Lower lobe of right lung (tissue), 2 donors: ENCODE results near the gene CDC16. TPM values are rescaled to one million over a fixed set of nuclear protein-coding genes. Genes with fewer than 3 reads are reported as not detected.
"Not testable (repeated sequence)": the region's sequence is repeated elsewhere in the genome, so short reads cannot be mapped to it uniquely, and the experiment has no call there.

ENCODE experiments used
- ATAC-seq, 2 donors: fragments of 200-7000 bp; cut with Tn5 transposase; one replicate each; pipeline ENCODE4 v1.9.1; 2020 to 2022; ENCODE audit warnings: mild to moderate bottlenecking in 2 of 2, moderate library complexity in 2 of 2
- DNase-seq: peaks from one replicate; pipeline ENCODE4 v3.0.0-alpha.2; 2020
- H3K27ac ChIP-seq: fragments of 200-600 bp; one replicate; pipeline ENCODE4 v1.8.0; 2022
- H3K27me3 ChIP-seq: fragments of 200-600 bp; one replicate; pipeline ENCODE4 v1.8.0; 2022; ENCODE audit warnings: low read depth
- H3K36me3 ChIP-seq: fragments of 200-600 bp; one replicate; pipeline ENCODE4 v1.8.0; 2022; ENCODE audit warnings: mild to moderate bottlenecking
- H3K4me1 ChIP-seq: fragments of 200-600 bp; one replicate; pipeline ENCODE4 v1.8.0; 2022
- H3K4me3 ChIP-seq: fragments of 200-600 bp; one replicate; pipeline ENCODE4 v1.8.0; 2022; ENCODE audit warnings: mild to moderate bottlenecking
- H3K9me3 ChIP-seq: fragments of 200-600 bp; one replicate; pipeline ENCODE4 v1.8.0; 2022
- intact Hi-C: fragments of 100-400 bp; cut with DNase I; formaldehyde crosslinking; loops from one replicate; pipeline ENCODE4 v1.11.0; 2022
- total RNA-seq: library from RNA; stranded (reverse); fragmentation: NEBNext Ultra II Directional; extraction: Animal tissue kit (Norgen Biotek cat#: 25700); gene quantifications from one replicate; pipeline ENCODE4 v1.2.1, GENCODE V29; 2021
- TF ChIP-seq, protein P1 (sequence below): fragments of 200-600 bp; IDR thresholded peaks from one replicate; pipeline ENCODE4 v1.8.0; 2022; ENCODE audit warnings: antibody characterized with exemption, mild to moderate bottlenecking
- donor health status: DM: no; HTN: yes; CAD: no; lungs with severe emphysema.

CDC16 gene
- total RNA-seq, 1 donor from 2014 or later, result 66.5 TPM

DNA sequence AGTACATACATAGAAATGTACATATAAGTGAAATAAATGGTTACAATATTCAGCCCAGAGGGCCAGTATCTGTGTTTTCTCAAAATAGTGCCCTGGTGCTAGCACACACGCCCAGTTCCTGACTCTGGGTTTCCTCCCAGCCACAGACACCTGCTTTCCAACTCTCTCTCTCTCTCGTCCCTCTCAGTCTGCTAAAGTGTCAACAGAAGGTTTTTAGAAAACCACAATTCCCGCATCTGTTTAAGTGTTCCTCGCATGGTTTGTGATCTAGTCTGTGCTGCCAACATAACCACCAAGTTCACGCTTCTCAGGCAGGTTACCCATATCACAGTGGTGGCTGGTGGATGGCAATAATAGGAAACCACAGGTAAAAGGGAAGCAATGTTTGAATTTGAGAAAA is 28.9 kb downstream of the CDC16 start:
- TF ChIP-seq, protein P1, sequence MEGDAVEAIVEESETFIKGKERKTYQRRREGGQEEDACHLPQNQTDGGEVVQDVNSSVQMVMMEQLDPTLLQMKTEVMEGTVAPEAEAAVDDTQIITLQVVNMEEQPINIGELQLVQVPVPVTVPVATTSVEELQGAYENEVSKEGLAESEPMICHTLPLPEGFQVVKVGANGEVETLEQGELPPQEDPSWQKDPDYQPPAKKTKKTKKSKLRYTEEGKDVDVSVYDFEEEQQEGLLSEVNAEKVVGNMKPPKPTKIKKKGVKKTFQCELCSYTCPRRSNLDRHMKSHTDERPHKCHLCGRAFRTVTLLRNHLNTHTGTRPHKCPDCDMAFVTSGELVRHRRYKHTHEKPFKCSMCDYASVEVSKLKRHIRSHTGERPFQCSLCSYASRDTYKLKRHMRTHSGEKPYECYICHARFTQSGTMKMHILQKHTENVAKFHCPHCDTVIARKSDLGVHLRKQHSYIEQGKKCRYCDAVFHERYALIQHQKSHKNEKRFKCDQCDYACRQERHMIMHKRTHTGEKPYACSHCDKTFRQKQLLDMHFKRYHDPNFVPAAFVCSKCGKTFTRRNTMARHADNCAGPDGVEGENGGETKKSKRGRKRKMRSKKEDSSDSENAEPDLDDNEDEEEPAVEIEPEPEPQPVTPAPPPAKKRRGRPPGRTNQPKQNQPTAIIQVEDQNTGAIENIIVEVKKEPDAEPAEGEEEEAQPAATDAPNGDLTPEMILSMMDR, result no peak
- Histone ChIP-seq H3K27ac (no peak overlapping the region), H3K27me3 (no peaks in the 10 kb centered on the region), H3K4me3 (no peak overlapping the region), H3K36me3 (peaks cover 100% of the 10 kb centered on the region), H3K9me3 (no peaks in the 10 kb centered on the region), H3K4me1 (no peaks in the 10 kb centered on the region)
- intact Hi-C loops, result no loop called here
- peak; percentile 24 to 25 for ATAC-seq
- DNase-seq, result no peak

DNA sequence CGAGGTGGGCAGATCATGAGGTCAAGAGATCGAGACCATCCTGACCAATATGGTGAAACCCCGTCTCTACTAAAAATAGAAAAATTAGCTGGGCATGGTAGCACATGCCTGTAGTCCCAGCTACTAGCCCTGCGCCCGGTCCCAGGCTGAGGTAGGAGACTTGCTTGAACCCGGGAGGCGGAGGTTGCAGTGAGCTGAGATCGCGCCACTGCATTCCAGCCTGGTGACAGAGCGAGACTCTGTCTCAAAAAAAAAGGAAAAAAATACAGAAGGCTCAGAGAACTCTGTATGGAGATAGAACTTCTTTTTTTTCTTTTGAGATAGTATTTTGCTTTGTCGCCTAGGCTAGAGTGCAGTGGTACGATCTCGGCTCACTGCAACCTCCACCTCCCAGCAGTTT is 29.6 kb downstream of the CDC16 start:
- DNase-seq, H3K4me1 ChIP-seq, H3K9me3 ChIP-seq, ATAC-seq, H3K27me3 ChIP-seq, intact Hi-C loops, H3K27ac ChIP-seq, H3K4me3 ChIP-seq: not testable (repeated sequence)
- peaks cover 100% of the 10 kb centered on the region for H3K36me3 ChIP-seq

DNA sequence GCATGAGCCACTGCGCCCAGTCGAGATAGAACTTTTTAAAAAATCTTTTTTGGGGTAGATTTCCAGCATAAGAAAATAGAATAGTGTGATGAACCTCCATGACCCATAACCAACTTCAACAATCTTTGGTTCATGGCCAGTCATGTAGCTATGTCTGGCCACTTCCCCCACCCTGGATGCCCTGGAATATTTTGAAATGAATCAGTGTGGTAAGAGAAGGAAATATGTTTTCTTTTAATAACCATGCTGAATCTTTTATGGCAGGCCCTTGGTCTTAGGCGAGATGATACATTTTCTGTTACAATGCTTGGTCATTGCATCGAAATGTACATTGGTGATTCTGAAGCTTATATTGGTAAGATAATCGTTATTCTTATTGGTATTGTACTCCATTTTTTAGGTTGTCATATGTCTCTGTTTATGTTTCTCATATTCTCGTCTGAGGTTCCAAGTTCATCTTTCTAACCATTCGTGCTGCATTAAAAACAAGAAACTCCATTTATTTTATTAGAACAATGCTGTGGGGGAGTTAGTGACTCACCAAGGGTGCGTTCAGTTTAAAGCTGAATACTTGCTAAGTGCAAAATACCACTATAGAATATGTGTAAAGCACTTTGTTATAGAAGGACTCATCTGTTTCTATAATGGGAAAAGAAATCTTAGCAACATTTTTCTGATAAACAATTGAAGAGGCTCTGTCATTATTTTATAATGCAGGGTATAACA is 30.4 kb downstream of the CDC16 start:
- TF ChIP-seq, protein P1, result no peak
- H3K4me1 ChIP-seq, result no peaks in the 10 kb centered on the region
- DNase-seq, result no peak
- H3K27ac ChIP-seq, result no peak overlapping the region
- H3K27me3 ChIP-seq, result no peaks in the 10 kb centered on the region
- peaks cover 100% of the 10 kb centered on the region for H3K36me3 ChIP-seq
- ATAC-seq, result no peak
- no peak overlapping the region for H3K4me3 ChIP-seq
- intact Hi-C loops, result no loop called here
- H3K9me3 ChIP-seq, result no peaks in the 10 kb centered on the region

DNA sequence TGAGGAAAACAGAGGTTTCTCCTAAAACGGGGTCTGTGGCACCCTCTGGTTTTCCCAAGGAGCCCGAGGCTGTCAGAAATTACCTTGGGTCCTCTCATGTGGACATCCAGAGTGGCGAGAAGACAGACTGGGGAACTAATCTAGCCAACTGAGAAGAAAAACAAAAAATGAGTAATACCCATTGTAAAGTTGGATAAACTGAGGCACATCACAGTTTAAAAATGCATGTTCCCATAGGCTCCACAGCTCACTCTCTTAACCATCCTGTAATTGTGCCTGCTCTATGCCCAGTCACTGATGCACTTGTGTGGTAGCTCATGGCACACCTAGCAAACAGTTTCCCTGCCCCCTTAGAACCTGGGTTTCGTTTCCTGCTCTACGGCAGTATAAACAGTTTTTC is 31.5 kb downstream of the CDC16 start:
- H3K27ac ChIP-seq, result no peak overlapping the region
- H3K9me3 ChIP-seq, result no peaks in the 10 kb centered on the region
- DNase-seq (no peak), ATAC-seq (no peak)
- TF ChIP-seq, protein P1, result no peak
- intact Hi-C loops, result no loop called here
- no peaks in the 10 kb centered on the region for H3K27me3 ChIP-seq
- H3K36me3 ChIP-seq, result peaks cover 95% of the 10 kb centered on the region
- no peak overlapping the region for H3K4me3 ChIP-seq
- no peaks in the 10 kb centered on the region for H3K4me1 ChIP-seq

DNA sequence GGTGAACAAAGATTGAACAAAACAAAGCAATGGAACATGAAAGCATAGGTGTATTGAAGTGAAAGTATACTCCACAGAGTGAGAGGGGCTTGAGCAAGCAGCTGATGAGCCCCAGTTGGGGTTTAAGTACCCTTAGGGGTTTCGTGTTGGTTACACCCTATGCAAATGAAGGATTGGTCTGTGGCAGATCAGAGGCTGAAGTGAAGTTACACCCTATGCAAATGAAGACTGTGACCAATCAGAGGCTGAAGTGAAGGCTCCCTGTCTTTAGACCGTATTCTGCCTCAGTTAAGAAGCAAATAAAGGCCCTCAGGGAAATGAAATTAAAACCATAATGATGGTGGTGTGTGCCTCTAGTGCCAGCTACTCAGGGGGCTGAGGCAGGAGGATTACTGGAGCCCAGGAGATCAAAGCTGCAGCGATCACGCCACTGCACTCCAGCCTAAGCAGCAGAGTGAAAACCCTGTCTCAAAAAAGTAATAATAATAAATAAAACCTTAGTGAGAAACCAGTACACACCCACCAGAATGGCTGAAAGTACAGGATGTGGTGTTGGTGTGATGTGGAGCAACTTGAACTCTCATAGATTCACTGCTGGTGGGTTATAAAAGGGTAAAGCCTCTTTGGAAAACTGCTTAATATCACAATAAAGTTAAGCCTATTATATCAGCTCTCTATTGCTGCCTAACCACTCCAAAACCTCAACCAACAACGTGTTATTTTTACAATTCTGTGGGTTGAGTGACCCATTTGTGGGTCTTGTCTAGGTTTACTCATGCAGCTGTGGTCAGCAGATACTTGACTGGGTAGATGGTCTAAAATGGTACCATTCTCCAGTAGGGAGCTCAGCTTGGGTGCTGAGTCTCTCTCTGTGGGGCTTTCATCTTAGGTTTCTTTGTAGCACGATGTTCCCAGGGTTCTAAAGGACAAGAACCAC is 33.9 kb downstream of the CDC16 start:
- TF ChIP-seq, protein P1, result no peak

More for the DNA sequence above, 33.9 kb downstream of the CDC16 start:
- ATAC-seq (peak; percentile 21 to 27), DNase-seq (no peak)
- H3K36me3 ChIP-seq, result peaks cover 91% of the 10 kb centered on the region
- H3K4me3 ChIP-seq, result no peak overlapping the region
- intact Hi-C loops, result no loop called here
- no peak overlapping the region for H3K27ac ChIP-seq
- no peaks in the 10 kb centered on the region for H3K9me3 ChIP-seq
- no peaks in the 10 kb centered on the region for H3K27me3 ChIP-seq
- H3K4me1 ChIP-seq, result no peaks in the 10 kb centered on the region
